Measurements from ENCODE around the gene GLB1L3. TPM values are rescaled to one million over a fixed set of nuclear protein-coding genes. Genes with fewer than 3 reads are reported as not detected.

GLB1L3 gene
- total and polyA plus RNA-seq, 2 of the 4 experiments (the other 2 are of a cell fraction): not detected

GRCh38 chr11:134272381-134273316 lies 3.5 kb upstream of the GLB1L3 start:
- peaks cover 59% of the 10 kb centered on the region for H3K27me3 ChIP-seq (ENCODE audit: control insufficient read depth, insufficient read depth, low read length)
- peak; percentile 41; the same call in 1 of the 2 replicates for ATAC-seq (ENCODE audit: low read depth)
- POLR2A ChIA-PET (ENCODE audit: unreplicated experiment): no interaction called here

More at GRCh38 chr11:134272381-134273316, 3.5 kb upstream of the GLB1L3 start:
- no peaks in the 10 kb centered on the region for H4K20me1 ChIP-seq (ENCODE audit: insufficient read depth, low read length)
- no peaks in the 10 kb centered on the region for H3K79me1 ChIP-seq (ENCODE audit: low read depth in 1 of 2, low read length in 2 of 2)
- peak; percentile 61 for DNase-seq
- WGBS, 2 experiments (ENCODE audit: extremely low coverage in 2 of 2, insufficient read length in 1 of 2): no CpG with 5 or more reads among the region's 18 CpGs
- no peak overlapping the region for H3K56ac ChIP-seq (ENCODE audit: extremely low read depth, insufficient read depth, low read length)
- H2AK5ac ChIP-seq (ENCODE audit: low read depth, low read length): no peak overlapping the region
- no peak overlapping the region for H3K4me2 ChIP-seq (ENCODE audit: low read depth, low read length)
- H2BK120ac ChIP-seq (ENCODE audit: low read depth, low read length): no peak overlapping the region
- dilution Hi-C loops (cut with HindIII; ENCODE audit: low sequenced_read_pairs, unreplicated experiment) (no loop called here), in situ Hi-C loops (cut with MboI; ENCODE audit: low sequenced_read_pairs) (no loop called here), intact Hi-C loops (cut with micrococcal nuclease) (no loop called here)
- no peak overlapping the region for H3K27ac ChIP-seq (ENCODE audit: insufficient read depth, low read length)
- no peak overlapping the region for H3K4ac ChIP-seq (ENCODE audit: low read depth, low read length)
- peaks cover 1% of the 10 kb centered on the region; the same call in 1 of the 2 replicates for H3K4me1 ChIP-seq (ENCODE audit: control insufficient read depth, insufficient read depth, low read length)
- no peak overlapping the region for H4K8ac ChIP-seq (ENCODE audit: low read depth in 2 of 2, low read length in 2 of 2)
- no peak overlapping the region for H4K5ac ChIP-seq (ENCODE audit: low read depth, low read length)
- no peak overlapping the region for H2AFZ ChIP-seq (replicated peaks; ENCODE audit: low read length, poor library complexity)
- no peak overlapping the region for H3K14ac ChIP-seq (replicated peaks; ENCODE audit: low read depth, low read length)
- no peak overlapping the region for H3K9ac ChIP-seq (ENCODE audit: low read depth, low read length)
- no peak overlapping the region for H3K23ac ChIP-seq (ENCODE audit: low read depth, low read length)
- H2BK20ac ChIP-seq (ENCODE audit: low read depth, low read length): no peak overlapping the region
- H2BK5ac ChIP-seq (ENCODE audit: low read depth, low read length, poor library complexity, severe bottlenecking): no peak overlapping the region
- no peak overlapping the region for H2BK15ac ChIP-seq (ENCODE audit: low read depth, low read length)
- H2AK9ac ChIP-seq (replicated peaks; ENCODE audit: low read depth, low read length, poor library complexity): no peak overlapping the region
- H3K4me3 ChIP-seq (ENCODE audit: insufficient read depth, low read depth, low read length): no peak overlapping the region
- H3K36me3 ChIP-seq (ENCODE audit: control insufficient read depth, insufficient read depth, low read length): no peaks in the 10 kb centered on the region
- no peak overlapping the region for H4K91ac ChIP-seq (ENCODE audit: insufficient read depth, low read depth, low read length)
- no peaks in the 10 kb centered on the region for H3K9me1 ChIP-seq (ENCODE audit: insufficient read depth, low read length)
- TF ChIP-seq NFE2L2 (IDR thresholded peaks at IDR 0.05; ENCODE audit: low read depth, low read length): no peak
- no peak for TF ChIP-seq CHD1 (IDR thresholded peaks at IDR 0.05; ENCODE audit: low read depth, low read length)
- peak; percentile 67 for TF ChIP-seq CEBPB (IDR thresholded peaks at IDR 0.05; ENCODE audit: low read depth, low read length)
- no peak for TF ChIP-seq RAD21 (IDR thresholded peaks at IDR 0.05; ENCODE audit: low read length)
- no peak for TF ChIP-seq SMC3 (IDR thresholded peaks at IDR 0.05; ENCODE audit: low read depth, low read length)
- no peak for TF ChIP-seq CTCF (conservative IDR thresholded peaks at IDR 0.05; ENCODE audit: low read depth, low read length)
- TF ChIP-seq MAZ (IDR thresholded peaks at IDR 0.05; ENCODE audit: borderline replicate concordance, low read depth, low read length): no peak
- TF ChIP-seq FOS (IDR thresholded peaks at IDR 0.05; ENCODE audit: low read depth, low read length): no peak
- BruUV-seq (replicated peaks): no TSS peak
- CTCF ChIA-PET: no interaction called here
- H3K18ac ChIP-seq (ENCODE audit: low read depth, low read length): no peak overlapping the region
- H3K9me3 ChIP-seq (ENCODE audit: control insufficient read depth, insufficient read depth, low read length): no peaks in the 10 kb centered on the region

Measured in IMR-90 (cell line).